Measurements from ENCODE around the gene CCDC171.
"Not testable (repeated sequence)": the region's sequence is repeated elsewhere in the genome, so short reads cannot be mapped to it uniquely, and the experiment has no call there.

Gene CCDC171

DNA sequence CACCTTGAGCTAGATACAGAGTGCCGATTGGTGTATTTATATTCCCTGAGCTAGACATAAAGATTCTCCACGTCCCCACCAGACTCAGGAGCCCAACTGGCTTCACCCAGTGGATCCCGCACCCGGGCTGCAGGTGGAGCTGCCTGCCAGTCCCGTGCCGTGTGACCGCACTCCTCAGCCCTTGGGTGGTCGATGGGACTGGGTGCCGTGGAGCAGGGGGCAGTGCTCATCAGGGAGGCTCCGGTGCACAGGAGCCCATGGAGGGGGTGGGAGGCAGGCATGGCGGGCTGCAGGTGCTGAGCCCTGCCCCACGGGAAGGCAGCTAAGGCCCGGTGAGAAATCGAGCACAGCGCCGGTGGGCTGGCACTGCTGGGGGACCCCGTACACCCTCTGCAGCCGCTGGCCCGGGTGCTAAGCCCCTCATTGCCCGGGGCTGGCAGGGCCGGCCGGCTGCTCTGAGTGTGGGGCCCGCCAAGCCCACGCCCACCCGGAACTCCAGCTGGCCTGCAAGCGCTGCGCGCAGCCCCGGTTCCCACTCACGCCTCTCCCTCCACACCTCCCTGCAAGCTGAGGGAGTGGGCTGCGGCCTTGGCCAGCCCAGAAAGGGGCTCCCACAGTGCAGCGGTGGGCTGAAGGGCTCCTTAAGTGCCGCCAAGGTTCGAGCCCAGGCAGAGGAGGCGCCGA is 147.2 kb downstream of the CCDC171 start:
- not testable (repeated sequence) for DNase-seq

DNA sequence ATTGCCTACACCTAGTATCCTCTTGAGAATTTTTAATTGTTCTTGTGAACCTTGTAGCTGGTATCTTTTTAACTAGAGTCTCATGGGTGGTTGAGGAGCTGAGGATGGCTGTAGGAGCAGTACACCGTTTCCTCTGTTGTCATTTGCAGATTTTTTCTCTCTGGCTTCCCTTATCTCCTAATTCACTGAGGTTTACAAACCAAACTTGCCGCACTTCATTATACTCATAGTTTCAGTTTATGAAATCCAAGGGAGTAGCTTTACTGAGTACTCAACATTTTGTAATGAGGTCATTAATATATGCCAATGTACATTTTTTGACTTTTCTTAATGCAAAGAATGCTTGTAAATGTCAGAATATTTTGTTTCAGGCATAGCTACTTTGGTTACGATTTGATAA is 154.2 kb downstream of the CCDC171 start:
- no peak for DNase-seq

DNA sequence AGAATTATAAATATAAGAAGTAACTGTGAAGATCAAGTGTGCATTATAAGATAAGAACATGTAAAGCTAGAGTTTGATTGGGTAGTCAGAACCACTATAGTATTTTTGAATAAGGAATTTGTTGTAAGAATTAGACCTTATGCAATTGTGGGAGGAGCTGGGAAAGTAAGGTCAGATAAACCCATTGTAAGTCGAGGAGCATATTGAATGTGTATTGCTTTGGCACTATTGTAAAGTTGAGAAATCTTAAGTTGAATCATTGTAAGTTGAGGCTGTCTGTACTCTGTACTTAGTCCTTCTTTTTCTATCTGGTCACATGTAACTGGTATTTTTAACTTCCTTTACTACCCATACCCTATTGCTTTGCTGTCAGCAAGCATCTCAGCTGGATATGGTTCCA is 158.7 kb downstream of the CCDC171 start:
- no peak for DNase-seq

DNA sequence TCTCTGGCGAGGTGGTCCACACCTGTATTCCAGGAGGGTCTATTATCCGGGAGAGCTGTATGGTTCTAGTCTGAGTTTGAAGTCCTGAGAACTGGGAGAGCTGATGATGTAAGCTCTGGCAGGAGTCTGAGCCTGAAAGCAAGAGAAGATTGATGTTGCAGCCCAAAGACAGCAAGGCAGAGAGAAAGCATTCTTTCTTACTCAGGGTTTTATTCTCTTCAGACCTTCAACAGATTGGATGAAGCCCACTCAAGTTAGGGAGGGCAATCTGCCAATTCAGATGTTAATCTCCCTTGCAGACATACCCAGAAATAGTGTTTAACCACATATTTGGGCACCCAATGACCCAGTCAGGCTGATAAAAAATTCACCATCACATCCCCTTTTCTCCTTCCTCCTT is 159.1 kb downstream of the CCDC171 start:
- no peak for DNase-seq

DNA sequence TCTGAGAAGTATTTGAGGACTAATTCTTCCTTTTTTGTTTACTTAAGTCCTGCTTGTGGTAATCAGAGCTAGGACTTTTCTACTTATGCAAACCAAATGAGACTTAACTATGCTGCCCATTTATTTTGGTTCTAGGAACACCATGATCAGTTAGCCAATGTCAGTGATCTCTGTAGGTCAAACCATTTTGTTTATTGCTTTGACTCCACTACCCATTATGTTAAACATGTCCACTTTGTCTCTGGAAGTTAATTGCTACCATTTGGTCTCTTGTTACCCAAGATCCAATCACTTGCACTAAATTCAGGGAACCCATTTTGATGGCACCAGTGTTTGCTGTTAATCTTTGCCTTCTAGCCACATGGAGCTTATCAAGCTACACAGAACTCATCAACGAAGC is 161.9 kb downstream of the CCDC171 start:
- no peak for DNase-seq

DNA sequence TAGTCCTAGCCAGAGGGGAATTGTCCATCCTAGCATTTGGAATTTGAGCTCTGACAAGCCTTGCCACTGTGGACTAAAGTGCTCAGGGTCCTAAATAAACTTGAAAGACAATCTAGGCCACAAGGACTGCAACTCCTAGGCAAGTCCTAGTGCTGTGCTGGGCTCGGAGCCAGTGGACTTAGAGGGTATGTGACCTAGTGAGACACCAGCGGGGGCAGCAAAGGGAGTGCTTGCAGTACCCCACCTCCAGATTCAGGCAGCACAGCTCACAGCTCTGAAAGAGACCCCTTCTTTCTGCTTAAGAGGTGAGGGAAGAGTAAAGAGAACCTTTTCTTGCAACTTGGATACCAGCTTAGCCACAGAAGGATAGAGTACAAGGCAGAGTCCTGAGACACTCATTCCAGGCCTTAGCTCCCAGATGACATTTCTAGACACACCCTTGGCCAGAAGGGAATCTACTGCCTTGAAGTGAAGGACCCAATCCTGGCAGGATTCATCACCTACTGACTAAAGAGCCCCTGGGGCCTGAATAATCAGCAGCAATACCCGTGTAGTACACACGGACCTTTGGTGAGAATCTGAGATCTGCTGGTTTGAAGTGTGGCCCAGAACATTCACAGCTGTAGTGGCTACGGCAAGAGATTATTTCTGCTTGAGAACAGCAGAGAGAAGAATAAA is 164.6 kb downstream of the CCDC171 start:
- no peak for DNase-seq

DNA sequence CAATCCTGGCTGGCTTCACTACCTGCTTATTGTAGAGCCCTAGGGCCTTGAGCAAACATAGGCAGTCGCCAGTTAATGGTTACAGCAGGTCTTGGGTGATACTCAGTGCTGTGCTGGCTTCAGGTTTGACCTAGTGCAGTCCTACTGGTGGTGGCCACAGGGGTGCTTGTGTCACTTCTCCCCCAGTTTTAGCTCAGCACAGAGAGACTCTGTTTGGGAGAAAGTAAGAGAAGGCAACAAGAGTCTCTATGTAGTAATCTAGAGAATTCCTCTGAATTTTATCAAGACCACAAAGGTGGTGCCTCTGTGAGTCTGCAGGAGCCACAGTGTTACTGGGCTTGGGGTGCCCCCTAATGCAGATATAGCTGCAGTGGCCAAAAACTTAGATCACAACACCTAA is 165.6 kb downstream of the CCDC171 start:
- no peak for DNase-seq

DNA sequence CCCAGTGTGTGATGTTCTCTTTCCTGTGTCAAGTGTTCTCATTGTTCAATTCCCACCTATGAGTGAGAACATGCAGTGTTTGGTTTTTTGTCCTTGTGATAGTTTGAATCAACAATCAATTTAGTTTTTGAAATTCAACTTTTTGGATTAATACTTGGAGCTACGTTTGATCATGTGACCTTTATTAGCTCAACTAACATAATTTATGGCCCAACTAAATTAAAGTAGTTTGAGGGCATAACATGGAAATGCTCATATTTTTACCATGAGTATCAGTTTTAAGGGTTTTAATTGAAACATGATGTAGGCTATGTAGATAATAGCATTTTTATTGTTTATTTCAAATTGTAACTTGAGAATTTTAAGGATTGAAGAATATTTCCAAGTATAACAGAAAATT is 168.0 kb downstream of the CCDC171 start:
- DNase-seq, result no peak

DNA sequence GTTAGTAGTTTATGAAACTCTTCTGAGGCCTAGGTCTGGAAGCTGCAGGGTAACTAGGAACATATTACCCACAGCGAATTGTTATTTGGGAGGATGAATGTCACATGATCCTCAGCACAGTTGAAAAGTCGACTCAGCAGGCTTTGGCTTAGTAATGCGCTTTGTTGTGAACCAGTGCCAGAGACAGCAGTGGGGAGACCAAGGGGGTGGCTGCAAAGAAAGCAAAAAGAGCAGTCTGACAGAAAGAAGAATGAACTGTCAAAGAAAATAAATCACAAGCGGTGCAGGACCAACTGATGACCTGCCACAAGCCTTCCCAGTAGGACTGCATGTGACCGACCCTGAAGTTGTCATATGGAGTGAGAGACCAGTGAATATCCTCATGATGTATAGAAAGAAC is 170.0 kb downstream of the CCDC171 start:
- DNase-seq, result no peak

DNA sequence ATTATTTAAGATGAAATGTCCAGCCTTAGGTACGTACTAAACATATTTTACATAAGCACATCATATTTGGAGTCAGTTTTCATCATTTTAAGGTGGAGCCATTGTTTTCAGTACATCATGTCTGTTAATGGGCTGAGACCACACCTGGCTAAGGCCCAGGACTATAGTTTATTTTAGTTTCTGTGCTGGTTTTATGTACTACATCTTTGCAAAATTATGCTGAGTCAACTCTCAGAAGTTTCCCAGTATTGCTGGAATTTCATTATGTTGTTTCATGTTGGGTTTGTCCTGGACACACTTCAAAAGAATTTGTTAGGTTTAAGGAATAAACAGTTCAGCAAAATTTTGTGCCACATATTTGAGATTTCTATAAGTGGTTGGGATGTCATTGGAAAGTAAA is 171.2 kb downstream of the CCDC171 start:
- no peak for DNase-seq

DNA sequence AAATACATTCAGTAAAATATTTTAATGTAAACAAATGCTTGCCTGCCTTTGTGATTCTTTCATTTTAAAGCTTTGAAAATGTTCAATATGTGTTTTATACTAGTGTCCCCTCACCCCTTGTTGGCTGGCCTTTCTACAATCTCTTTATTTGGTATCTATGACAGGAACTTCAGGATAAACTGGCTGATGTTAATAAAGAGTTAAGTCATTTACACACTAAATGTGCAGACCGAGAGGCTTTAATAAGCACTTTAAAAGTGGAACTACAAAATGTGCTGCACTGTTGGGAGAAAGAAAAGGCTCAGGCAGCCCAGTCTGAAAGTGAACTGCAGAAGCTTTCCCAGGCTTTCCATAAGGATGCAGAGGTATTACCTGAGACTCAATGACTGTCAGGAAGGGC is 171.8 kb downstream of the CCDC171 start:
- no peak for DNase-seq

DNA sequence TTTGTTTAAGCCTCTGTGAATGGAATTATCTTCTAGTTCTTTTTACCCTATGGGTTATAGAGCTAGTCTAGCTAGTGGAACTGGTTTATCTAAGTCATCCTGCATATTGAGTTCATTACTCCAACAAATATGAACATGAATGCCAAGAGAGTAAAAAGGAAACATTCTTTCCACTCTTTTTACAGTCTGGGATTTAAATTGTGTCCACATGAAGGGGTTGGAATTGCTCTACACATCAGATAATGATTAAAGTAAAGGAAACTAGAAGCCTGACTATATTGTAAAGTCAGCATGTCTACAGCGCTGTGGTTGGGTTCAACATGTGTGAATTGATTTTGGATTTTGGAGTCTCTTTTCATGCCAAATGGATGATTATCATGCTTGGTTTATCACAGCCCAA is 173.1 kb downstream of the CCDC171 start:
- no peak for DNase-seq

DNA sequence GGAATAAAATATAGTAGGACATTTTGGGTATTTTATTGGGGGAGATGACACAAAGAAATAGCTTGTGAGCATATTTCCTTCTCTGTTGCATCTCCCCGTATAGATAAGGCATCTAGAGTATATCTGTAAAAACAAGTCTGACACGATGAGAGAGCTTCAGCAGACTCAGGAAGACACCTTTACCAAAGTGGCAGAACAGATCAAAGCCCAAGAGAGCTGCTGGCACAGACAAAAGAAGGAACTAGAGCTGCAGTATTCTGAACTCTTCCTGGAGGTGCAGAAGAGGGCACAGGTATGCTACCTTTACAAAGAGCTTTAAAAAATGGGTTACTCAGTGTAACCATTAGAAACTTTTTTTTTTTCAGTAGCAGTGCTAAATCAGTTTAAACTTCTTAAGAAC is 176.7 kb downstream of the CCDC171 start:
- no peak for DNase-seq

DNA sequence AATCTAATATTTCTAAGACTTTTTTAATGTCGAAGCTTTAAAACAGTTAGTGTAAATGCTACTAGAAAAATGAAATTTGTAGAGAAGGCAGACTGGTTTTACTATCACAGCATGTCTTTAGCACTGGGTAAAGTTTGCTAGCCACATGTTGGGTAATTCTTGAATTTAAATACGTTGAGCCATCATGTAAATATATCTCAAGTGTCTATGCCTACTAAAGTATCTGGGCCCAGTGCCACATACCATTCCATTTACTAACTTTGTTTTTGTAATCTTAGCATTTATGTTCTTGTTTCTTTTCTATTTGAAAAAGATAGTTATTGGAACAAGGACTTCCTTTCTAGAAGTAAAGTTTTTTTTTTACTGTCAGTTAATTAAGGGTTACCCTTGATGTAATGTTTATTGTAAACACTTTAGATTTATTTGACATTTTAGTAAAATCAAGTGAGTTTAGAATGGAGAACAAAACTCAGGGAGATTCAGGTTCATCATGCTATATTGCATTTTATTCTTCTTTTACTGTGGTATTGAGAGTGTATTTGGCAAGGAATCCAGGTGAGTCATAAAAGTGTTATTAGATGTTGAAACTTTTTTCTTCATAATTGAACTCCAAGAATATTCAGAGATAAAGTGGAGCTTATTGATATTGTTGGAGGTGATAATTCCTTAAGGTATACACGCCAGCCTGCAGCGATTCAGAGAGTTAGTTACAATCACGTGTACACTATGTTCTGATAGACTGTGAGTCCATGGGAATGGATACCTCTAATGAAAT is 182.4 kb downstream of the CCDC171 start:
- no peak for DNase-seq

DNA sequence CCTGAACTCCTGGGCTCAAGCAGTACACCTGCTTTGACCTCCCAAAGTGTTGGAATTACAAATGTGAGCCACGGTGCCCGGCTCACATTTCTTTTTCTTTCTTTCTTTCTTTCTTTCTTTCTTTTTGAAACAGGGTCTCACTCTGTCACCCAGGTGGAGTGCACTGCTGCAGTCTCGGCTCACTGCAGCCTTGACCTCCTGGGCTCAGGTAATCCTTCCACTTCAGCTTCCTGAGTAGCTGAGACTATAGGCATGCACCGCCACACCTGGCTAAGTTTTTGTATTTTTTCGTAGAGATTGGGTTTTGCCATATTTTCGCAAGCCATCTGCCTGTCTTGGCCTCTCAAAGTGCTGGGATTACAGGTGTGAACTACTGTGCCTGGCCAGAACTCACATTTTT is 183.7 kb downstream of the CCDC171 start:
- DNase-seq, result no peak

DNA sequence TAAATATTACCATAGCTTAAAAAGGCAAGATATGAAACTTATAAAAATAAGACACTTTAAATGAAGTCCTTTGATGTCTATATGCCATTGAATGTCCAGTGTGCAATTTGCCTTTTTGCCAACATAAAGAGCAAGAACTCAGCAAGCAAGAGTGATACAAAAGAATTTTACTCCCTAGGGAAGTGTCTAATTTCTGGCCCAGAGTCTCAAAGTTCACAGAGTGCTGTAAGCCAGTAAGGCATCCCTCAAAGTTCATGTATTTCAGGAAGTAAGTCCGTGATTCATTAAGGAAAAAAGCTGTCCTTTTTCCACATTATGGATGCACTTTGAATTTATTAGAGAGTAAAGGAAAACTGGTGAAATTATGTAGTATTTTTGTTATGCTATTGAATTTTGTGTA is 185.2 kb downstream of the CCDC171 start:
- DNase-seq, result no peak

DNA sequence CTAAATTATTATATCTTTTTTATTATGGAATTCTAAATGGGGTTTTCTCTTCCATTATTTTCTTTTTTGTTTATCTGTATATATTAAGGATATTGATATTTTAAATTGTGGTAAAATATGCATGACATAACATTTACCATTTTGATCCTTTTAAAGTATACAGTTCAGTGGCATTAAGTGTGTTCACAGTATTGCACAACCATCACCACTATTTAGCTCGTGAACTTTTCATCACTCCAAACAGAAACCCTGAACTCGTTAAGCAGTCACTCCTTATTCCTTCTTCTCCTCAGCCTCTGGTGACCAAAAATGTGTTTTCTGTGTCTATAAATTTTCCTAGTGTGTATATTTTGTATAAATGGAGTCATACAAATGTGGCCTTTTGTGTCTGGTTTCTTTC is 188.2 kb downstream of the CCDC171 start:
- DNase-seq, result no peak

DNA sequence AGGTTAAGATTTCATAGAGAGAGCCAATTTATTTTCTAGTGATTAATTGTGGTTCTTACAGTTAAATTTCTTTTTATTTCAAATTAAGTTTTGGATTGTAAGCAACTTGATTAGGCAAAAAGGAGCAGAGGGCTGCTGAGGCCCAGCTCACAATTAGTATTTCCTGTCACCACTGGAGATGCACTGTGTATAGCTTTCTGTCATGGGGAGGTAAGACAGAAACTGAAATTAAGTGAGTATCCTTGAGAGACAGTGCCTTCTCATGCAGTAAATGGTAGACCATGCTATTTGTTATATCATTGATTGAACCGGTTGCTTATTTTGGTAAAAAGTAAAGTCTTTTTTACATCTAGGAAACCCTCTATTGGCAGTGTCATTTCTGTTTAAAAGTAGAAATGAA is 190.7 kb downstream of the CCDC171 start:
- no peak for DNase-seq

DNA sequence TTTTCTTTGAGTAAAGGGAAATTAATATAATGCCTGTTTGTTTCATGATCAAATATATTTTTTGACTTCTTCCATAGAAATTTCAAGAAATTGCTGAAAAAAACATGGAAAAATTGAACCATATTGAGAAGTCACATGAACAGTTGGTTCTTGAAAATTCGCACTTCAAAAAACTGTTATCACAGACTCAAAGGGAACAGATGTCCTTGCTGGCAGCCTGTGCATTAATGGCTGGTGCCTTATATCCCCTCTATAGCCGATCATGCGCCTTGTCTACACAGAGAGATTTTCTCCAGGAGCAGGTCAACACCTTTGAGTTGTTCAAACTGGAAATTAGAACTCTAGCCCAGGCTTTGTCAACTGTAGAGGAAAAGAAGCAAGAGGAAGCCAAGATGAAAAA is 191.4 kb downstream of the CCDC171 start:
- no peak for DNase-seq

DNA sequence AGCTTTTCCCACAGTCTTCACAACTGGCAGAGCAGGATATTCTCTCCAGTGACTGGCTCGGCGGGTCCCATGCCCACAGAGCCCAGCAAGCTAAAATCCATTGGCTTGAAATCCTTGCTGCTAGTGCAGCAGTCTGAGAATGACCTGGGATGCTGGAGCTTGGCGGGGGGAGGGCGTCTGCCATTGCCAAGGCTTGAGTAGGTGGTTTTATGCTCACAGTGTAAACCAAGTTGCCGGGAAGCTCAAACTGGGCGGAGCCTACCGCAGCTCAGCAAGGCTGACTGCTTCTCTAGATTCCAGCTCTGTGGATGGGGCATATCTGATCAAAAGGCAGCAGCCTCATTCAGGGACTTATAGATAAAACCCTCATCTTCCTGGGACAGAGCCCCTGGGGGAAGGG is 194.1 kb downstream of the CCDC171 start:
- DNase-seq, result no peak

DNA sequence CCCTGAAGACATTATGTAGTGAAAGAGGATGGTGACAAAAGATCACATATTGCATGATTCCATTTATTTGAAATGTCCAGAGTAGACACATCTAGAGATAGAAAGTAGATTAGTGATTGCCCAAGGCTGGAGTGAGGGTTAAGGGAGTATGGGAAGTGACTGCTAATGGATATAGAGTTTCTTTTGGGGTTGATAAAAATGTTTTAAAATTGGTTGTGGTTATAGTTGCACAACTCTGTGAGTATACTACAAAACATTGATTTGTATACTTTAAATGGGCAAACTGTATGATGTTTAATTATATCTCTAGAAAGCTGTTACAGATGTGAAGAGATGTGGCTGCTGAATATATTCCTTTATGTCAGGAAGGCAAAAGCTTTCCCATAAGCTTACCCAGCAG is 202.8 kb downstream of the CCDC171 start:
- DNase-seq, result no peak

DNA sequence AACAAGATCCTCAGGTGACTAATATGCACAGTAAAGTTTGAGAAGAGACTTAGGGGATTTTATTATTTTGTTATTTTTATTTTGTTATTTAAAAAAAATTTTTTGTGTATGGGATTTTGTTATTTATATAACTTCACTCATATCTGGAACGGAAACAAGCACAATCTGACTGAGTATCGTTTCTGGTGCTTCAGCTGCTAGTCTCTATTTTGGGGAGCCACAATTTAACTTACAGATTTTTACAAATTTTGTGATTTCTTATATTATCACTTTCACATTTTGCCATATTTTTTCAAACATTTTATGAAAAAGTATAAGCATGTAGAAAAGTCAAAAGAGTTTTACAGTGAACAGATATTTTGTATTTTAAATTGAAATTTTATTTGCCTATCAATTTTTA is 208.7 kb downstream of the CCDC171 start:
- no peak for DNase-seq

DNA sequence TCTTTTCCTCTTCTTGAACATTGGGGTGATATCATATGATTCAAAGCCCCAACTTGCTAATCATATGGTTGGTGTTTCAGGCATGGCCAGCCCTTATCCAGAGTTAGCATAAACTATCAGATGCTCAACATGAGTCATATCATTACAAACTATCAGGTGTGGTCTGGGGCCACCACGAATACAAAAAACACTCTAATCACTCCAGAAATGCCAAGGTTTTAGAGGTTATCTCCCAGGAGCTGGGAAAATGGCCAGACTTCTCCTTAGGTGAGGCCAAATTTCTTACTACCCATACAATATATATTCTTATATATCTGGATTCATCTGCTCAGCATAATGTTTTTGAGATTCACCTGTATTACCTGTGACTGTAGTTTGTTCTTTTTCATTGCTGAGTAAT is 210.5 kb downstream of the CCDC171 start:
- no peak for DNase-seq

DNA sequence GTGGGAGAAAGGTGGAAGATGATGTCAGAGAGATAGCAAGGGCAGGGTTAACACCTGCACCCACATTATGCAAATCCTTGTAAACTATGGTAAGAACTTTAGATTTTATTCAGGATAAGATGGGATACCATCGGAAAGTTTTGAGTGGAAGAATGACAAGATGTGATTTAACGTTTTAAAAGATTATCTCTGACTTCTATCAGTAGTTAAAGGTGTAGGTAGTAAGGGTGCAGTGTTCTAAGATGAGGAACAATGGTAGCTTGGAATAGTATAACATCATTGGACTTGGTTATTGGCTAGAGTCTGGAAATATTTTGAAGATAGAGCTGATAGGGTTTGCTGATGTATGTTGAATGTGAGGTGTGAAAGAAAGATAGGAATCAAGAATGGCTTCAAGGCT is 211.3 kb downstream of the CCDC171 start:
- DNase-seq, result no peak
